ENCODE measurements around the gene OR56A4.

- TF ChIP-seq CTCF (IDR thresholded peaks at IDR 0.05) (no peak; the same call in 1 of the 2 replicates), SIN3A (IDR thresholded peaks at IDR 0.05; ENCODE audit: borderline replicate concordance, insufficient read depth, low read depth, low read length) (no peak), POLR2AphosphoS5 (IDR thresholded peaks at IDR 0.05; ENCODE audit: low read depth, low read length) (no peak), REST (IDR thresholded peaks at IDR 0.05; ENCODE audit: insufficient read depth in 1 of 2, low read depth in 2 of 2, low read length in 1 of 2) (no peak)
Measured at GRCh38 chr11:5955586-5955985, 51.2 kb downstream of the OR56A4 start.

Data from Panc1 (cell line).